ENCODE data around the gene CFAP410.

The CFAP410 gene

GRCh38 chr21:44331650-44332307 is 7.4 kb downstream of the CFAP410 start:
- DNase-seq (ENCODE audit: extremely low read depth in 1 of 2, low read depth in 1 of 2) = no peak

- DNase-seq (ENCODE audit: extremely low read depth in 1 of 2, low read depth in 1 of 2) = no peak
These were observed 8.0 kb downstream of the CFAP410 start for GRCh38 chr21:44331209-44331608.

- no peak for DNase-seq (ENCODE audit: extremely low read depth in 1 of 2, low read depth in 1 of 2)
These were observed 8.5 kb downstream of the CFAP410 start for GRCh38 chr21:44330698-44331097.

GRCh38 chr21:44329971-44330681 is 9.1 kb downstream of the CFAP410 start:
- no peak for DNase-seq (ENCODE audit: extremely low read depth in 1 of 2, low read depth in 1 of 2)

- DNase-seq (ENCODE audit: extremely low read depth in 1 of 2, low read depth in 1 of 2) = no peak
These were observed 9.9 kb downstream of the CFAP410 start for GRCh38 chr21:44329086-44329889.

GRCh38 chr21:44328242-44328895 is 10.8 kb downstream of the CFAP410 start:
- no peak for DNase-seq (ENCODE audit: extremely low read depth in 1 of 2, low read depth in 1 of 2)

GRCh38 chr21:44327603-44327974 is 11.6 kb downstream of the CFAP410 start:
- DNase-seq (ENCODE audit: extremely low read depth in 1 of 2, low read depth in 1 of 2) = no peak

GRCh38 chr21:44326716-44327602 is 12.2 kb downstream of the CFAP410 start:
- DNase-seq (ENCODE audit: extremely low read depth in 1 of 2, low read depth in 1 of 2) = no peak

GRCh38 chr21:44326272-44326647 is 12.9 kb downstream of the CFAP410 start:
- no peak for DNase-seq (ENCODE audit: extremely low read depth in 1 of 2, low read depth in 1 of 2)

- no peak for DNase-seq (ENCODE audit: extremely low read depth in 1 of 2, low read depth in 1 of 2)
These were observed 13.6 kb downstream of the CFAP410 start for GRCh38 chr21:44325386-44326271.

- no peak for DNase-seq (ENCODE audit: extremely low read depth in 1 of 2, low read depth in 1 of 2)
These were observed 14.4 kb downstream of the CFAP410 start for GRCh38 chr21:44324854-44325107.

- DNase-seq (ENCODE audit: extremely low read depth in 1 of 2, low read depth in 1 of 2) = no peak
These were observed 14.9 kb downstream of the CFAP410 start for GRCh38 chr21:44324106-44324853.

GRCh38 chr21:44323591-44323990 is 15.6 kb downstream of the CFAP410 start:
- DNase-seq (ENCODE audit: extremely low read depth in 1 of 2, low read depth in 1 of 2) = no peak

GRCh38 chr21:44322621-44323325 is 16.4 kb downstream of the CFAP410 start:
- no peak for DNase-seq (ENCODE audit: extremely low read depth in 1 of 2, low read depth in 1 of 2)

- no peak for DNase-seq (ENCODE audit: extremely low read depth in 1 of 2, low read depth in 1 of 2)
These were observed 17.2 kb downstream of the CFAP410 start for GRCh38 chr21:44321846-44322450.

GRCh38 chr21:44320847-44321246 is 18.3 kb downstream of the CFAP410 start:
- DNase-seq (ENCODE audit: extremely low read depth in 1 of 2, low read depth in 1 of 2) = no peak

- DNase-seq (ENCODE audit: extremely low read depth in 1 of 2, low read depth in 1 of 2) = no peak
These were observed 19.7 kb downstream of the CFAP410 start for GRCh38 chr21:44319407-44320065.

All from stimulated activated CD8-positive, alpha-beta memory T cell treated with anti-CD3 and anti-CD28 coated beads, Interleukin-7, amount 100 ng/mL, for 48 hours (primary cell).